ENCODE data around the gene CCDC169.

CCDC169 gene

DNA sequence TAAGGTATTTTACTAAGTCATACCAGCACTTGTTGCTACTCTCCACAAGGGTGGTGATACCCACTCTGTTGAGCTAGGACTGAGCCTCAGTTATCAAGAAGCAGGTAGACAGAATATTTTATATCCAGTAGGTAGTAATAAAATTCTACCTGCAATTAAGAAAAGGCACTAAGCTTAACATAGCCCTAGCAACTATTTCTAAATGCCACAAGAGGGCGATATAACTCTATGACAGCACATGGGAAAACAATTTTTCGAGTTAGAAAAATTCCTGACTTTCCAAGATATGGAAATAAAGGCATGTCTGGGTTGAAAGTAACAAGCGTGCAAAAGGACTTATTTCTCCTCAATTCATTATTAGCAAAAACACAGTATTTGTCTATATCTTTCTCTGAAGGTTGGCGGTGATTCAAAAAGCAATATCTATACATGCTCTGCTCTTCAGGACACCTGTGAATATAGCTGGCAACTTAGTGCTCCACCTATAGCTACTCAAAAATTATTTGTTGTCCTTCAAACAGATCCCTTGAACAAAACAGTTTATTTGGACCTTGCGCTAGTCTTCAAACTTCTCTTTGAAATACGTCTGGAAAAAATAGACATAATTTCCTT, 14.7 kb downstream of the CCDC169 start (continued):
- TF ChIP-seq, protein P1, sequence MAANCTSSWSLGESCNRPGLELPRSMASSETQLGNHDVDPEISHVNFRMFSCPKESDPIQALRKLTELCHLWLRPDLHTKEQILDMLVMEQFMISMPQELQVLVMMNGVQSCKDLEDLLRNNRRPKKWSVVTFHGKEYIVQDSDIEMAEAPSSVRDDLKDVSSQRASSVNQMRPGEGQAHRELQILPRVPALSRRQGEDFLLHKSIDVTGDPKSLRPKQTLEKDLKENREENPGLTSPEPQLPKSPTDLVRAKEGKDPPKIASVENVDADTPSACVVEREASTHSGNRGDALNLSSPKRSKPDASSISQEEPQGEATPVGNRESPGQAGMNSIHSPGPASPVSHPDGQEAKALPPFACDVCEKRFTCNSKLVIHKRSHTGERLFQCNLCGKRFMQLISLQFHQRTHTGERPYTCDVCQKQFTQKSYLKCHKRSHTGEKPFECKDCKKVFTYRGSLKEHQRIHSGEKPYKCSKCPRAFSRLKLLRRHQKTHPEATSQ (tag by site-specific recombination; IDR thresholded peaks at IDR 0.05) = no peak
- no peak for TF ChIP-seq ZBTB49 (tag by site-specific recombination; IDR thresholded peaks at IDR 0.05; ENCODE audit: low read depth)
- TF ChIP-seq ZNF423 (tag by site-specific recombination; IDR thresholded peaks at IDR 0.05) = no peak
- no peak for TF ChIP-seq GLIS2 (tag by site-specific recombination; IDR thresholded peaks at IDR 0.05)
- TF ChIP-seq, protein P2, sequence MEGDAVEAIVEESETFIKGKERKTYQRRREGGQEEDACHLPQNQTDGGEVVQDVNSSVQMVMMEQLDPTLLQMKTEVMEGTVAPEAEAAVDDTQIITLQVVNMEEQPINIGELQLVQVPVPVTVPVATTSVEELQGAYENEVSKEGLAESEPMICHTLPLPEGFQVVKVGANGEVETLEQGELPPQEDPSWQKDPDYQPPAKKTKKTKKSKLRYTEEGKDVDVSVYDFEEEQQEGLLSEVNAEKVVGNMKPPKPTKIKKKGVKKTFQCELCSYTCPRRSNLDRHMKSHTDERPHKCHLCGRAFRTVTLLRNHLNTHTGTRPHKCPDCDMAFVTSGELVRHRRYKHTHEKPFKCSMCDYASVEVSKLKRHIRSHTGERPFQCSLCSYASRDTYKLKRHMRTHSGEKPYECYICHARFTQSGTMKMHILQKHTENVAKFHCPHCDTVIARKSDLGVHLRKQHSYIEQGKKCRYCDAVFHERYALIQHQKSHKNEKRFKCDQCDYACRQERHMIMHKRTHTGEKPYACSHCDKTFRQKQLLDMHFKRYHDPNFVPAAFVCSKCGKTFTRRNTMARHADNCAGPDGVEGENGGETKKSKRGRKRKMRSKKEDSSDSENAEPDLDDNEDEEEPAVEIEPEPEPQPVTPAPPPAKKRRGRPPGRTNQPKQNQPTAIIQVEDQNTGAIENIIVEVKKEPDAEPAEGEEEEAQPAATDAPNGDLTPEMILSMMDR (tag by site-specific recombination; IDR thresholded peaks at IDR 0.05) = no peak
- peak; percentile 84 for TF ChIP-seq ZNF654 (tag by site-specific recombination; IDR thresholded peaks at IDR 0.05; ENCODE audit: low read depth)
- no peak for TF ChIP-seq RBAK (tag by site-specific recombination; IDR thresholded peaks at IDR 0.05)
- TF ChIP-seq GLI4 (tag by site-specific recombination; IDR thresholded peaks at IDR 0.05) = no peak
- TF ChIP-seq, protein P3, sequence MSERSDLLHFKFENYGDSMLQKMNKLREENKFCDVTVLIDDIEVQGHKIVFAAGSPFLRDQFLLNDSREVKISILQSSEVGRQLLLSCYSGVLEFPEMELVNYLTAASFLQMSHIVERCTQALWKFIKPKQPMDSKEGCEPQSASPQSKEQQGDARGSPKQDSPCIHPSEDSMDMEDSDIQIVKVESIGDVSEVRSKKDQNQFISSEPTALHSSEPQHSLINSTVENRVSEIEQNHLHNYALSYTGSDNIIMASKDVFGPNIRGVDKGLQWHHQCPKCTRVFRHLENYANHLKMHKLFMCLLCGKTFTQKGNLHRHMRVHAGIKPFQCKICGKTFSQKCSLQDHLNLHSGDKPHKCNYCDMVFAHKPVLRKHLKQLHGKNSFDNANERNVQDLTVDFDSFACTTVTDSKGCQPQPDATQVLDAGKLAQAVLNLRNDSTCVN (tag by site-specific recombination; optimal IDR thresholded peaks at IDR 0.05) = no peak
- TF ChIP-seq ZSCAN23 (tag by site-specific recombination; IDR thresholded peaks at IDR 0.05) = no peak
- no peak for TF ChIP-seq ZNF24 (tag by site-specific recombination; IDR thresholded peaks at IDR 0.05)
- no peak for TF ChIP-seq ZNF48 (tag by site-specific recombination; IDR thresholded peaks at IDR 0.05)

DNA sequence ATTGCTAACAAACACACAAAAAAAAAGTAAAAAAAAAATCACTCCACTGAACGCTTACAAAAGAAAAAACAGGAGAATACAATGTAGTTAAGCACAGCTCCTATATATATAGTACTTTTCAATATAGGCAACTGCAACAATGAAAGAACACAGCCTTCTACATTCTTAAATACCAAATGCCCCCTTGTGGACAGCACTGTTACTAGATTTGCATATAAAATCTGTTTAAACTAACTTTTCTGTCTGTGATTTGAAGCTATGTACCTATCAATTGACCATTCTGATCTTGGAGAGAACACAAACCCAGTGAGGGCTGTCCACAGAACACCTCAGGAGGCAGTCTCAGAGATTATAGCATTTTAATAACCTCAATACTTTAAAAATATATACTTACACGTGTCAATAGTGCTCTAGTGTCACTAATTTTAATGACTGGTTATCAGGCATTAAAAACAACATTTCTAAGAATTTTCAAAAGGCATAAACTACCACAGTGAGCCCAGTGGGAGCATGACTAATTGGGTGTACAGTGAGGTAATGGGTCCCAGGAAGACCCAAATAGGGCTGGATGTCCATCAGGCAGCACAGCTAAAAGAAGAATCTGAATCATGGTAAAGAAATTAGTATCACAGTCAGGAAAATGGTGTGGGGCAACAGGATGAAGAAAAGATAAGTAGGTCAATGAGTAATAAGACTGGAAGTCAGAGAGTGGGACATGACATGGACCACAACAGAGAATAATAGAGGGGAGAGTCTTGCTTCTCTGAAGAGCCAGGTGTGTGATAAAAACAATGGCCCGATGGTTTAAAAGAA, 22.2 kb downstream of the CCDC169 start:
- Histone ChIP-seq H3K4me1 (ENCODE audit: control insufficient read depth, insufficient read depth, low read length) (no peaks in the 10 kb centered on the region), H3K4me3 (ENCODE audit: low read depth, low read length) (no peak overlapping the region), H3K36me3 (ENCODE audit: control insufficient read depth in 2 of 2, insufficient read depth in 1 of 2, low read length in 2 of 2) (no peaks in the 10 kb centered on the region), H3K27ac (ENCODE audit: extremely low read depth, low read depth, low read length) (no peak overlapping the region), H3K9me3 (ENCODE audit: control insufficient read depth, insufficient read depth, low read depth, low read length) (no peaks in the 10 kb centered on the region)
- no peak for TF ChIP-seq ZNF112 (tag by site-specific recombination; IDR thresholded peaks at IDR 0.05)
- TF ChIP-seq OVOL3 (tag by site-specific recombination; IDR thresholded peaks at IDR 0.05) = no peak
- TF ChIP-seq ZNF302 (tag by site-specific recombination; IDR thresholded peaks at IDR 0.05; ENCODE audit: low read depth) = no peak
- no peak for TF ChIP-seq ZNF394 (tag by site-specific recombination; IDR thresholded peaks at IDR 0.05; ENCODE audit: borderline replicate concordance)
- TF ChIP-seq, protein P1 (tag by site-specific recombination; IDR thresholded peaks at IDR 0.05) = no peak
- TF ChIP-seq, protein P2 (tag by site-specific recombination; IDR thresholded peaks at IDR 0.05) = 0 out of 2 replicates have a peak, but pooled peaks have one; percentile 13
- no peak for TF ChIP-seq ZNF521 (tag by site-specific recombination; IDR thresholded peaks at IDR 0.05)
- peak; percentile 31; the same call in 1 of the 2 replicates for TF ChIP-seq ZNF654 (tag by site-specific recombination; IDR thresholded peaks at IDR 0.05; ENCODE audit: low read depth)
- no peak for TF ChIP-seq ZNF324 (tag by site-specific recombination; IDR thresholded peaks at IDR 0.05)
- 0 out of 2 replicates have a peak, but pooled peaks have one; percentile 20 for TF ChIP-seq ZNF660 (tag by site-specific recombination; IDR thresholded peaks at IDR 0.05)
- TF ChIP-seq EGR2 (tag by site-specific recombination; IDR thresholded peaks at IDR 0.05; ENCODE audit: low read depth) = no peak
- CTCF ChIA-PET = interaction anchor here (0.5 to 4.4 kb wide), 23 partner anchors 8 to 793 kb away, joined by 3 to 35 read pairs (median 5); no protein-coding TSS in a partner anchor
- POLR2A ChIA-PET = no interaction called here
